Measurements from ENCODE around the gene PRKCB.

GRCh38 chr16:24037335-24037734 is 201.6 kb downstream of the PRKCB start:
- TF ChIP-seq CTCF (IDR thresholded peaks at IDR 0.05) = no peak
- TF ChIP-seq EP300 (IDR thresholded peaks at IDR 0.05) = no peak
- TF ChIP-seq POLR2A (IDR thresholded peaks at IDR 0.05) = no peak
- TF ChIP-seq POLR2AphosphoS5 (IDR thresholded peaks at IDR 0.05) = no peak
